Measurements from ENCODE around the gene INPP5A.

- TF ChIP-seq POLR2A (IDR thresholded peaks at IDR 0.05; ENCODE audit: low read length) (no peak), GATA1 (IDR thresholded peaks at IDR 0.05; ENCODE audit: low read depth, low read length) (no peak)
Observed at GRCh38 chr10:132599732-132600131, 62.1 kb downstream of the INPP5A start.

Measured in erythroblast (primary cell).